HG03378 (cell line): ENCODE results near the gene CDH23.

ENCODE experiments used
- ATAC-seq: cut with Tn5 transposase; IDR thresholded peaks from one replicate; pipeline ENCODE4 v1.9.1; 2021; ENCODE audit warnings: mild to moderate bottlenecking, moderate library complexity; ENCODE audit not compliant: unreplicated experiment

Gene CDH23

GRCh38 chr10:71852355-71852937 lies 455.7 kb downstream of the CDH23 start:
- ATAC-seq = no peak

GRCh38 chr10:71854031-71854430 lies 457.3 kb downstream of the CDH23 start:
- ATAC-seq = no peak

GRCh38 chr10:71856619-71857018 lies 459.9 kb downstream of the CDH23 start:
- ATAC-seq = no peak

- ATAC-seq = no peak
These were observed 461.5 kb downstream of the CDH23 start for GRCh38 chr10:71857934-71858890.

GRCh38 chr10:71860243-71861029 lies 463.7 kb downstream of the CDH23 start:
- peak; percentile 53 for ATAC-seq

- ATAC-seq = no peak
These were observed 466.5 kb downstream of the CDH23 start for GRCh38 chr10:71863203-71863602.

- ATAC-seq = no peak
These were observed 468.2 kb downstream of the CDH23 start for GRCh38 chr10:71864911-71865361.
